Measurements from ENCODE around the gene MAP3K14.
A peak's percentile ranks its signal among the peaks of the same experiment; 100 is the strongest.

Gene MAP3K14

GRCh38 chr17:45251931-45252330 lies 64.9 kb downstream of the MAP3K14 start:
- H3K27ac Mint-ChIP-seq: no peak overlapping the region
- CTCF ChIA-PET: no interaction called here
- no peak overlapping the region for H3K4me3 Mint-ChIP-seq
- peaks cover 51% of the 10 kb centered on the region for H3K4me1 Mint-ChIP-seq
- DNase-seq: no peak
- H3K27me3 Mint-ChIP-seq: peaks cover 5% of the 10 kb centered on the region
- H3K36me3 Mint-ChIP-seq: peaks cover 30% of the 10 kb centered on the region
- no peaks in the 10 kb centered on the region for H3K9me3 Mint-ChIP-seq

GRCh38 chr17:45248132-45248957 lies 68.5 kb downstream of the MAP3K14 start:
- Mint-ChIP-seq H3K4me3 (peak overlapping the region; percentile 87), H3K9me3 (no peaks in the 10 kb centered on the region), H3K27ac (peak overlapping the region; percentile 93), H3K27me3 (peaks cover 5% of the 10 kb centered on the region), H3K4me1 (peaks cover 66% of the 10 kb centered on the region), H3K36me3 (peaks cover 56% of the 10 kb centered on the region)
- CTCF ChIA-PET: interaction anchor here (0.5 to 5.0 kb wide), 12 partner anchors 11 to 147 kb away, joined by 3 to 30 read pairs (median 4); partner anchors contain the start of gene ACBD4
- DNase-seq: peak; percentile 92

- peak; percentile 99 for DNase-seq
- peaks cover 5% of the 10 kb centered on the region for H3K27me3 Mint-ChIP-seq
- H3K9me3 Mint-ChIP-seq: no peaks in the 10 kb centered on the region
- H3K4me1 Mint-ChIP-seq: peaks cover 68% of the 10 kb centered on the region
- CTCF ChIA-PET: interaction anchor here (0.9 to 5.0 kb wide), 11 partner anchors 12 to 147 kb away, joined by 3 to 30 read pairs (median 4); partner anchors contain the start of gene ACBD4
- peaks cover 61% of the 10 kb centered on the region for H3K36me3 Mint-ChIP-seq
- peak overlapping the region; percentile 93 for H3K27ac Mint-ChIP-seq
- H3K4me3 Mint-ChIP-seq: peak overlapping the region; percentile 87
Observed at GRCh38 chr17:45247429-45248131, 69.2 kb downstream of the MAP3K14 start.

- peaks cover 63% of the 10 kb centered on the region for H3K36me3 Mint-ChIP-seq
- CTCF ChIA-PET: interaction anchor here (1.4 to 5.0 kb wide), 5 partner anchors 11 to 111 kb away, joined by 3 to 30 read pairs (median 14); partner anchors contain the start of gene ACBD4
Observed at GRCh38 chr17:45246861-45247428, 69.9 kb downstream of the MAP3K14 start.

GRCh38 chr17:45246338-45246737 lies 70.5 kb downstream of the MAP3K14 start:
- Mint-ChIP-seq H3K27ac (peak overlapping the region; percentile 93), H3K27me3 (peaks cover 5% of the 10 kb centered on the region), H3K9me3 (no peaks in the 10 kb centered on the region), H3K4me1 (peaks cover 65% of the 10 kb centered on the region), H3K4me3 (peak overlapping the region; percentile 27), H3K36me3 (peaks cover 60% of the 10 kb centered on the region)
- CTCF ChIA-PET: interaction anchor here (1.4 to 5.0 kb wide), 3 partner anchors 14 to 27 kb away, joined by 4 to 30 read pairs (median 14); no protein-coding TSS in a partner anchor
- no peak for DNase-seq

More at GRCh38 chr17:45246861-45247428, 69.9 kb downstream of the MAP3K14 start:
- Mint-ChIP-seq H3K4me3 (peak overlapping the region; percentile 87), H3K9me3 (no peaks in the 10 kb centered on the region), H3K4me1 (peaks cover 68% of the 10 kb centered on the region), H3K27ac (peak overlapping the region; percentile 93), H3K27me3 (peaks cover 5% of the 10 kb centered on the region)
- no peak for DNase-seq

- Mint-ChIP-seq H3K27me3 (peaks cover 5% of the 10 kb centered on the region), H3K36me3 (peaks cover 57% of the 10 kb centered on the region), H3K9me3 (no peaks in the 10 kb centered on the region), H3K27ac (peak overlapping the region; percentile 74), H3K4me1 (peaks cover 59% of the 10 kb centered on the region), H3K4me3 (peak overlapping the region; percentile 12)
- CTCF ChIA-PET: interaction anchor here (0.6 to 5.0 kb wide), 4 partner anchors 10 to 26 kb away, joined by 3 to 30 read pairs (median 16); no protein-coding TSS in a partner anchor
- no peak for DNase-seq
Observed at GRCh38 chr17:45244725-45245656, 71.8 kb downstream of the MAP3K14 start.

GRCh38 chr17:45243750-45244149 lies 73.1 kb downstream of the MAP3K14 start:
- H3K4me3 Mint-ChIP-seq: no peak overlapping the region
- DNase-seq: no peak
- CTCF ChIA-PET: interaction anchor here (0.7 to 2.9 kb wide), 3 partner anchors 9 to 25 kb away, joined by 3 to 19 read pairs (median 6); no protein-coding TSS in a partner anchor
- peaks cover 63% of the 10 kb centered on the region for H3K36me3 Mint-ChIP-seq
- no peak overlapping the region for H3K27ac Mint-ChIP-seq
- H3K9me3 Mint-ChIP-seq: no peaks in the 10 kb centered on the region
- H3K4me1 Mint-ChIP-seq: peaks cover 50% of the 10 kb centered on the region
- peaks cover 5% of the 10 kb centered on the region for H3K27me3 Mint-ChIP-seq

GRCh38 chr17:45242029-45242414 lies 74.8 kb downstream of the MAP3K14 start:
- Mint-ChIP-seq H3K9me3 (no peaks in the 10 kb centered on the region), H3K4me1 (peaks cover 37% of the 10 kb centered on the region), H3K27me3 (no peaks in the 10 kb centered on the region)

GRCh38 chr17:45241328-45242028 lies 75.3 kb downstream of the MAP3K14 start:
- DNase-seq: no peak
- H3K4me1 Mint-ChIP-seq: peaks cover 32% of the 10 kb centered on the region
- no peak overlapping the region for H3K4me3 Mint-ChIP-seq
- no peaks in the 10 kb centered on the region for H3K27me3 Mint-ChIP-seq
- H3K27ac Mint-ChIP-seq: no peak overlapping the region
- peaks cover 71% of the 10 kb centered on the region for H3K36me3 Mint-ChIP-seq
- no peaks in the 10 kb centered on the region for H3K9me3 Mint-ChIP-seq
- CTCF ChIA-PET: interaction anchor here (3.8 kb wide), 1 partner anchor 22 kb away, joined by 21 read pairs; no protein-coding TSS in a partner anchor

More at GRCh38 chr17:45242029-45242414, 74.8 kb downstream of the MAP3K14 start:
- CTCF ChIA-PET: interaction anchor here (0.6 to 2.1 kb wide), 3 partner anchors 10 to 23 kb away, joined by 3 to 6 read pairs (median 3); no protein-coding TSS in a partner anchor
- no peak overlapping the region for H3K4me3 Mint-ChIP-seq
- DNase-seq: no peak
- peak overlapping the region; percentile 67 for H3K27ac Mint-ChIP-seq
- H3K36me3 Mint-ChIP-seq: peaks cover 73% of the 10 kb centered on the region

GRCh38 chr17:45240905-45241327 lies 75.9 kb downstream of the MAP3K14 start:
- Mint-ChIP-seq H3K36me3 (peaks cover 66% of the 10 kb centered on the region), H3K4me3 (no peak overlapping the region), H3K4me1 (peaks cover 27% of the 10 kb centered on the region), H3K27ac (no peak overlapping the region), H3K27me3 (no peaks in the 10 kb centered on the region), H3K9me3 (no peaks in the 10 kb centered on the region)
- no peak for DNase-seq
- CTCF ChIA-PET: interaction anchor here (3.8 kb wide), 1 partner anchor 22 kb away, joined by 21 read pairs; no protein-coding TSS in a partner anchor

- no peak for DNase-seq
- CTCF ChIA-PET: interaction anchor here (1.3 to 3.8 kb wide), 2 partner anchors 19 to 103 kb away, joined by 3 to 21 read pairs; partner anchors contain the start of gene ACBD4
- Mint-ChIP-seq H3K27me3 (no peaks in the 10 kb centered on the region), H3K4me1 (peaks cover 35% of the 10 kb centered on the region), H3K36me3 (peaks cover 65% of the 10 kb centered on the region), H3K27ac (peak overlapping the region; percentile 28), H3K9me3 (no peaks in the 10 kb centered on the region), H3K4me3 (no peak overlapping the region)
Observed at GRCh38 chr17:45238155-45238774, 78.6 kb downstream of the MAP3K14 start.

- Mint-ChIP-seq H3K27me3 (no peaks in the 10 kb centered on the region), H3K9me3 (no peaks in the 10 kb centered on the region), H3K36me3 (peaks cover 63% of the 10 kb centered on the region), H3K27ac (no peak overlapping the region), H3K4me1 (peaks cover 36% of the 10 kb centered on the region), H3K4me3 (no peak overlapping the region)
- no peak for DNase-seq
- CTCF ChIA-PET: interaction anchor here (1.2 to 3.8 kb wide), 2 partner anchors 18 to 148 kb away, joined by 4 to 21 read pairs; no protein-coding TSS in a partner anchor
Observed at GRCh38 chr17:45237686-45238085, 79.1 kb downstream of the MAP3K14 start.

Measured in activated naive CD4-positive, alpha-beta T cell treated with anti-CD3 and anti-CD28 coated beads, Interleukin-2, amount 10 ng/mL, durations not matched to agents 7 days and 5 days (primary cell).